Fibroblast of villous mesenchyme (primary cell): ENCODE measurements around the gene TET1. TPM values are rescaled to one million over a fixed set of nuclear protein-coding genes. Genes with fewer than 3 reads are reported as not detected.
A peak's percentile ranks its signal among the peaks of the same experiment; 100 is the strongest.
"Not testable (repeated sequence)": the region's sequence is repeated elsewhere in the genome, so short reads cannot be mapped to it uniquely, and the experiment has no call there.

Experiments used
- DNase-seq: peaks from one replicate; pipeline ENCODE4 v3.0.0-alpha.2; 2010; ENCODE audit warnings: low read depth
- H3K4me3 ChIP-seq: 2 replicates; pipeline ENCODE4 v1.5.1; 2011; ENCODE audit warnings: low read depth, mild to moderate bottlenecking, low read length
- CTCF ChIP-seq: IDR thresholded peaks from 2 replicates; pipeline ENCODE4 v1.5.1; 2012; ENCODE audit warnings: low read depth, mild to moderate bottlenecking, low read length; ENCODE audit not compliant: insufficient read depth
- total RNA-seq: library from RNA; depleted of rRNA; stranded (reverse); fragments of >200 nt; gene quantifications from 2 replicates; pipeline ENCODE4 v1.2.3, GENCODE V29; 2012

TET1 gene
- total RNA-seq, 1 donor = 9.5 TPM

- H3K4me3 ChIP-seq = no peak overlapping the region
- no peak for DNase-seq
- TF ChIP-seq CTCF = no peak
Observed at GRCh38 chr10:68611227-68611626, 51.1 kb downstream of the TET1 start.

- not testable (repeated sequence) for DNase-seq, H3K4me3 ChIP-seq
Observed at GRCh38 chr10:68613974-68614373, 53.8 kb downstream of the TET1 start.

- not testable (repeated sequence) for H3K4me3 ChIP-seq
- peak; percentile 30 for DNase-seq
Observed at GRCh38 chr10:68617691-68618090, 57.6 kb downstream of the TET1 start.

- no peak overlapping the region for H3K4me3 ChIP-seq
- peak; percentile 34 for DNase-seq
- no peak for TF ChIP-seq CTCF
Observed at GRCh38 chr10:68618234-68618633, 58.1 kb downstream of the TET1 start.

GRCh38 chr10:68619595-68619994 lies 59.5 kb downstream of the TET1 start:
- no peak for DNase-seq
- TF ChIP-seq CTCF = no peak
- H3K4me3 ChIP-seq = no peak overlapping the region

- no peak overlapping the region for H3K4me3 ChIP-seq
- TF ChIP-seq CTCF = no peak
- peak; percentile 13 for DNase-seq
Observed at GRCh38 chr10:68625316-68625921, 65.3 kb downstream of the TET1 start.

GRCh38 chr10:68628576-68629127 lies 68.5 kb downstream of the TET1 start:
- H3K4me3 ChIP-seq = no peak overlapping the region
- TF ChIP-seq CTCF = no peak
- peak; percentile 69 for DNase-seq

- DNase-seq, H3K4me3 ChIP-seq: not testable (repeated sequence)
Observed at GRCh38 chr10:68632271-68632560, 72.1 kb downstream of the TET1 start.
